NCI-H526 (cell line): ENCODE results near the gene RAPGEF2.
"Not testable (repeated sequence)": the region's sequence is repeated elsewhere in the genome, so short reads cannot be mapped to it uniquely, and the experiment has no call there.

ENCODE experiments used
- DNase-seq, 2 experiments: peaks; one replicate each; lab custom pipeline; 2025; lab: John Stamatoyannopoulos, UW

The RAPGEF2 gene

DNA sequence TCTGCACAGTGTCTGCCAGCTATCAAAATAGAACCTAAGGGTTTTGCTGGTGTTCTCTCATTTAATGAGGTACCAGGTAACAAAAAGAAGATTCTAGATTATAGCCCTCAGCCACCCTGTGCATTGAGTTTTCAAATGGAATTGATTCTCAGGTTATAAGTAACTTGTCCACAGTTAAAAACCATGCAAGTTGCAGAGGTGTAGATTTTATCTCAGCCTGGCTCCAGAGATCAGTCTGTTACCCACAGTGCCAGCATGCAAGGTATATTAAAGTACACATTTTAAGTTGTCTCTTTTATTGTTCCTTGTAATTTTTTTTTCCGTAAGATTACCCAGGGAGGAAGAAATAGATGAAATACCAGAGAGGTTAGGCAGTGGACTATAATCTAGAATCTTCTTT lies 59.7 kb downstream of the RAPGEF2 start:
- DNase-seq = no peak

DNA sequence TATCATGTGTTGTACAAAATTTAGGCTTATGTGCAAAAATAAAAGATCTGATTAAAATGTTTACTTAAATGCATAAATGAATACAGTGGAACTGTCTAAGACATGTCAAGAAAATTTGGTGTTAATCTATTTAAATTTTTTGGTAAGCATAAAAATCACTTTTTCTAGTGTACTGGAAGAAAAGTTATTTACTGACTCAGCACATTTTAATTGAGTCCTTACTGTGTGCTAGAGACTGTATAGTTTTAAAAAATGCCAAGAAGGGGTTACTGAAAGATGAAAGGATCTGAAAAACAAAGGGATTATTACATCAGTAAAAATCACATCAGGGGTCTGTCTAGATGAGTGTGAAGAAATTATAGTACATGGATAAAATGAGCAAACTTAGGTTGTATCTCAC lies 60.6 kb downstream of the RAPGEF2 start:
- no peak for DNase-seq

DNA sequence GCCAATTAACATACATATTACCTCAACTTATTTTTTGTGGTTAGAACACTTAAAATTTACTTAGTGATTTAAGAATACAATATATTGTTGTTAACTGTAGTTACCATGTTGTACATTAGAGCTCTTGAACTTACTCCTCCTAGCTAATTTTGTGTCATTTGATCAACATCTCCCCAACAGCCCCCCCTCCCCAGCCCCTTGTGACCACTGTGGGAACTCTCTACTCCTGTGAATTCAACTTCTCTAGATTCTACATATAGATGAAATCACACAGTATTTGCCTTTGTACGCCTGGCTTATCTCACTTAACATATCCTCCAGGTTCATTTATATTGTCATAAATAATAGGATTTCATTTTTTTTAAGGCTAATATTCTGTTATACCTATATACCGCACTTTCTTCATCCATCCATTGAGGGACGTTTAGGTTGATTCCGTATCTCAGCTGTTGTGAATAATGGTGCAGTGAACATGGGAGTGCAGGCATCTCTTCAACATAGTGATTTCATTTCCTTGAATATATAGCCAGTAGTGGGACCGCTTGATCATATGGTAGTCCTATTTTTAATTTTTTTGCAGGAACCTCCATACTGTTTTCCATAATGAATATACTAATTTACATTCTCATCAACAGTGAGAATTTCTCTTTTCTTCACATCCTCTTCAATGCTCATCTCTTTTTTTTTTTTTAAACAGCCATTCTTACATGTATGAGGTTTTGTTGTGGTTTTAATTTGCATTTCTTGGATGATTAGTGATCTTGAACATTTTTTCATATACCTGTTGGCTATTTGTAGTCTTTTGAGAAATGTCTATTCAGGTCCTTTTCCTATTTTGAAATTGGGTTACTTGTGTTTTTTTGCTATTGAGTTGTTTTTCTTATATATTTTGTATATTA lies 66.8 kb downstream of the RAPGEF2 start:
- no peak for DNase-seq

DNA sequence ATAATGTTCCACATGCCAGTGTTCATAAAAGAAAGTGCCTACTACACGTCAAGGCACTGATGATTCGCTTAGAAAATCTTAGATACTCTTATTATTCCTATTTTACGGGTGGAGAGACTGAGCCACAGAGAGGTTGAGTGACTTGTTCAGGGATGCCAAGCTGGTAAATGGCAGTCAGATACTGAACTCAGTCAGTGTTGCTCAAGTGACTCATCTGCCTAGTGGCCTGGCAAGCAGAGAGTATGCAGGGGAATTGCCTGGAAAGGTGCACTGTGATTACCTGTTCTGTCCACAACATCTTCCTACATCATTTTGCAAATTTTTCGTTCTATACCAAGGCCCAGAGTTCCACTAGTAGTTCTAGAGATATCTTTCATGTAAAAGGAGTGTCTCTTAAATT lies 68.4 kb downstream of the RAPGEF2 start:
- no peak for DNase-seq

DNA sequence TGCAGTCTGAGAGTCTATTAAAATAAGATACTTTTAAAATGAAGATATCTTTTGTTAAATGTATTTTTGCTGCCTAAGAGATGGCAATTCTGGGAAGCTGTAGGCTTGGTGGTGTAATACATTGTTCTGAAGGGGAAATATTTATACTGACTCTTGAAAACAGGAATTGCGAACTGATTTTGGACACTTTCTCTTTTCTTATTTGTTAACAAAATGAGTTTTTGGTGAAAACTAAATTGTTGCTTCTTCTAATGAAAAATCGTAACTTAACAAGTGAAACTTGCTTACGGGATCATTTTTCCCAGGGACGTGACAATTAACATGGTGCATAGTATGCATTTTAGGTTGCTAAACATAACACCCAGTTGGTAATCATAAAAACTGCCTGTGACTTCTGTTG lies 71.0 kb downstream of the RAPGEF2 start:
- DNase-seq = no peak

DNA sequence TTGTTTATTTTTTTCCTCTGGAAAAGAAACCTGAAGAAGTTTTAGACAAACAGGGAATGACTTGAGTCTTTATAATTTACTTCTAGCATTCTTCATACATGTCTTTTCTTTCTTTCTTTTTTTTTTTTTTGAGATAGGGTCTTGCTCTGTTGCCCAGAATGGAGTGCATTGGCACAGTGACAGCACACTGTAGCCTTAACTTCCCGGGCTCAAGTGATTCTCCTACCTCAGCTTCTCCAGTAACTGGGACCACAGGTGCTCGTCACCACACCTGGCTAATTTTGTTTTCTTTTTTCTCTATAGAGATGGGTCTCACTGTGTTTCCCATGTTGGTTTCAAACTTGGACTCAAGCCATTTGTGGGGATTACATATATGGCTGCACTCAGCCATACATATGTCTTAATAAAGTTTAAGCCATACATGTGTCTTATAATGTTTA lies 71.8 kb downstream of the RAPGEF2 start:
- DNase-seq = no peak

DNA sequence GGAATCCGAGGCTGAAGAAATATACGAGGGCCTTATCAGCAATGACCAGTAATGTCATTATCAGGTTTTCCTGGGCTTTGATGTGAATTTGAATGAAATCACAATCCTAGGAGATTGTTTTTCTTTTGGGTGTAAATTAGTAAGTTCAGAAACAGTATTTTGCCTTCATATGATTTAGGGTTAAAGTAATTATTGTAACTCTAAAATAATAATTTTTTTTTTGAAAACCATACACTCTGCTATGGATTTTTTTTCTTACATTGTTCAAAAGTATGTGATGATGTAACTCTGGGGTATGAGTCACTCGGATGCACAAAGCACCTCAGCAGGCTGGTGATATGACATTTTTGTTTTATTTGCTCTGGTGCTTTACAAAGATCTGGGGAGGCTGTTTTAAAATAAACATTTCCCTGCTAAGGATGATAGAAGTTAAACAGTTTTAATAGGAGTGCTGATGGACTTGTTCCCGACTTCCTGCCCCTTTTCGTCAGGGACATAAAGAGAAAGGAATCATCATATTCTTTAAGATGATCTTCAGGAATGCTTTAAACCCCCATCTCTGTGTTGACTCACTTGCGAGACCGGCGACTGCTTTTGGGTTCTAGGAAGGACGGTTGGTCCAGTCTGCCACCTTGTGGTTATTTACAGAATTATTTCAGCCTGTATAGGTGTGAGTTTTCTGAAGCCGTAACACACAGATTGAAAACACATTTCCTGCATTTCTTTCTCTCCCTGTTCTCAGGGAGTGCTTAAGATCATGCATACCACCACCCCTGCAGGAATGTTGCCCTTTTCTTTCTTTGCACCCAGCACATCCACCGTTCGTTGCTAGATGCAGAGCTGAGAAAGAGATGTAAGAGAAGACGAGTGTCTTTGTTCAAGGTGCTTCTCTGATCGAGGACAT lies 72.5 kb downstream of the RAPGEF2 start:
- peak; percentile 35 to 85 for DNase-seq

DNA sequence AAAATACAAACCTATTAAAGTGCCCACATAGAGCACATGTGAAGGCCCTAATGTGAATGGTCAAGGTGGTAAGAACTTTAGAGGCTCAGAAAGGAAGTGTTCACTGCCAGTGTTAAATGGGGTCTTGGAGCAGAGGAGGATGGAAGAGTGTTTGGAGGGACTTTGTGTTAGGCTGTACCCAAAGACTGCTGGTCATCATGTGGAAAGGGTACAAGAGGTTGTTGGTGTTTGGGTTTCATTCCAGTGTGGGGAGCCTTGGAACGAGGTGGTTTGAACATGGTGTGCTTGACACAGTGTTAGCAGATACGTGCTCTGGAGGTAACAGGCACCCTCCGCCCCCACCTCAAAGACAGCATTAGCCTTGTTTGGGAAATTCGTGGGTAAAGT lies 73.1 kb downstream of the RAPGEF2 start:
- DNase-seq = no peak

DNA sequence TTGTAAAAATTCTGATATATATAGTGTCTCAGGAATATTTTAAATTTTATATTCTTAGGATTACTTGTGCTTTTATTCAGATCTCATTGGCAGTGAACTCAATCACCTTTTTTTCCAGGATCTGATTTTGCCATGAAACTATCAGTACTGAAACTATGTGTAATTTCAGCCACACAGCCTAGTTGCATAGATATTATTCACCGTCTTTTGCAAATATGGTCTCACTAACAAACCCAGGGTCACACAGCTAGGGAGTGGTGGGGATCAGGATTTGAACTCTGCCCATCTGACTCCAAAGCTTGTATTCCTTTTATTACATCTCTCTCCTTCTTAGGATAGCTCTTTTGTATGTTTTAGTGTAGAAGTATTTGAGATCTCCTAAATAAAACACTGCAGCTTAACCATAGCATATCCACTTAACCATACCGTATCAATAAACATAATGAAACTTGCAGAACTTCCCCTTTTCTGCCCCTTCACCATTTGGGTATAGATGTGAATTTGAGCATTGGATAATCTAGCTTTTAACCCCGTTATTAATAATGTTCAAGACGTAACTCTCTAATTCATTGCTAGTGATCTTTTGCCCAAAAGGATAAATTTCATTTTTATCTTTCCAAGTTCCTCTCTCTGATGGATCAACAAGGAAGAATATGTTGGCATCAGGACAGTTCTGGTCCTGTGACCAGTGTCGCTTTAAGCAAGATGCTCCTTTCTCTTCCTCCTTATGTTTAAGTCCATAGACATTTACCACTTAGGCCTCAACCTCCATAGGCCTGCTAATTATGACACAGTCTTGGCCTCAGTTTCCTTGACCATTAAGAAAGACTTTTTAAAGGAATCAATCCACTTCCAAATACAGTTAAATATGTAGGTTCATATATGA lies 74.6 kb downstream of the RAPGEF2 start:
- no peak for DNase-seq

DNA sequence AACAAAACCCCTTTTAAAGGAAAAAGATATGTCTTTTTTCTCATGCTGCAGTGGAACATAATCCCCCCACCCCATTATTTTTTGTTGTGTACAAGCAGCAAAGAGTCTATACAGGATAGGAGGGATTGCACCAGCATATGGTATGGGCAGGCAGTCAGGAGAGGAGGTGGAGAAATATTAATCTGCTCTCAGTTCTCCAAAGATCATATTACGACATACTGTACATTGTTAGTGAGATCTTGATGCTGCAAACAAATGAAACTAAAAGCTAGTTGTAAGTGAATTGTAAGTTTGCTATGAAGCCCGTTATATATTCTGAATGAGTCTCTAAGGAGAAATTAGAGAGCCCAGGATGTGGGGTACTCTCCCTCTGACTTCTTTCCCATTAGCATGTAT lies 75.3 kb downstream of the RAPGEF2 start:
- peak in 1 of 2 experiments; percentile 22 for DNase-seq

DNA sequence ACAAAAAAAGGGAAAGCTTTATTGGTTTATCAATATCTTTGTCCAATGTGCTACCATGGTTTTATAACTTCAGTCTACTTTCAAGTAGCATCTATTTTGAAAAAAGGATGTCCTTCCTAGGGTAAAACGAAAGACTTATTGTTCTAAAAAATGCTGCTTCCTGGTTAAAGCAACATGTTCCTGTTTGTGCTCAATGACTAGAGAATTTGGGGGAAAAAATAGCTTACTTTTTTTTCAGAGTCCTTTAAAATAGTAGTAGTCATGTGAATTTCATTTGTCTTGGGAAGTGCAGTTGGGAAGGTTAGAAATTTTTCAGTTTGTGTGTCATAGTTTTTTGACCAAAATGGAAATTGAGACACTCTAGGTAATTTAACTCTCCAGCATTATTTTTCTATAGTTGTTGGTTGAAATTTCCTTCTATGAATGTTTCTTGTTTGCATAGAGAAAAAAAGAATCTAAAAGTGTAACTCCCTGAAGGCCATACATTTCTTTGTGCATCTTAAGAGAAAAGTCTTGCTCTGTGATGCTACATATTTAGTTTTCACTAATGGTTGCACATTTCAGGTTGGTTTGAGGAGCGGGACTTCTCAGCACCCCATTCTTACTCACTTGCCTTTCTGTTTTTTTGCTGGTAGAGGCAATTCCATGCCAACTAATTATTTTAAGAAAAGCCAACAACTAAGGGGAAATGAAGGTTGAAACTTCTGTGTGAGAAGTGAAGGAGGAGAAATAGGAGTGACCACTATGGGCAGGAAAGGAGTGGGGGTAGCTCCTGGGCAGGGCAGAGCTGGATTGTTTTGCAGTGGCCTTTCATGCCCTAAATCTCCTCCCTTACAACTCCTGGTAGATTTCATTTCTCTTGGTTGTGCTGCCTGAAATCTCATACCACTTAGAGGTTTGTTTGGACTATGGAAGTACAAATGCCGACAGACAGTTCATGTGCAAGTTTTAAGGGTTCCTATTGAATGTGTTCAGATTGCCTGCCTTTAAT lies 76.4 kb downstream of the RAPGEF2 start:
- no peak for DNase-seq

DNA sequence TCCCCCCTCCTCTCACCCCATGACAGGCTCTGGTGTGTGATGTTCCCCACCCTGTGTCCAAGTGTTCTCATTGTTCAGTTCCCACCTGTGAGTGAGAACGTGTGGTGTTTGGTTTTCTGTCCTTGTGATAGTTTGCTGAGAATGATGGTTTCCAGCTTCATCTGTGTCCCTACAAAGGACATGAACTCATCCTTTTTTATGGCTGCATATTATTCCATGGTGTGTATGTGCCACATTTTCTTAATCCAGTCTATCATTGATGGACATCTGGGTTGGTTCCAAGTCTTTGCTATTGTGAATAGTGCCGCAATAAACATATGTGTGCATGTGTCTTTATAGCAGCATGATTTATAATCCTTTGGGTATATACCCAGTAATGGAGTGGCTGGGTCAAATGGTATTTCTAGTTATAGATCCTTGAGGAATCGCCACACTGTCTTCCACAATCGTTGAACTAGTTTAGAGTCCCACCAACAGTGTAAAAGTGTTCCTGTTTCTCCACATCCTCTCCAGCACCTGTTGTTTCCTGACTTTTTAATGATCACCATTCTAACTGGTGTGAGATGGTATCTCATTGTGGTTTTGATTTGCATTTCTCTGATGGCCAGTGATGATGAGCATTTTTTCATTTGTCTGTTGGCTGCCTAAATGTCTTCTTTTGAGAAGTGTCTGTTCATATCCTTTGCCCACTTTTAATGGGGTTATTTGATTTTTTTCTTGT lies 81.2 kb downstream of the RAPGEF2 start:
- not testable (repeated sequence) for DNase-seq

DNA sequence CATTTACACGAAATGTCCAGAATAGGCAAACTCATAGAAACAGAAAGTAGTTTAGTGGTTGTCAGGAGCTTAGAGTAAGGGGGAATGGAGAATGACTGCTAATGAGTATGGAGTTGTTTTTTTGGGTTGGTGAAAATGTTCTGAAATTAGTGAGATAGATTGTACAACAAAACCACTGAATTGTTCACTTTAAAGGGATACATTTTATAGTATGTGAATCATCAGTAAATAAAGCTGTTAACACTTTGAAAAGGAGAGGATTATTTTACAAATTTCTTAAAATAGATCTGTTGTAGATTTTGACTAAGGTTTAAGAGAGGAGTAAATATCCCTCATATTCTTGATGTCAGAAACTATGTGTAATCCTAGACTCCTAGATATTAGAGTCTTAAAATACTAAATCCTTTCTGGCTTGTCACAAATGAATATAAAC lies 82.7 kb downstream of the RAPGEF2 start:
- DNase-seq = no peak

DNA sequence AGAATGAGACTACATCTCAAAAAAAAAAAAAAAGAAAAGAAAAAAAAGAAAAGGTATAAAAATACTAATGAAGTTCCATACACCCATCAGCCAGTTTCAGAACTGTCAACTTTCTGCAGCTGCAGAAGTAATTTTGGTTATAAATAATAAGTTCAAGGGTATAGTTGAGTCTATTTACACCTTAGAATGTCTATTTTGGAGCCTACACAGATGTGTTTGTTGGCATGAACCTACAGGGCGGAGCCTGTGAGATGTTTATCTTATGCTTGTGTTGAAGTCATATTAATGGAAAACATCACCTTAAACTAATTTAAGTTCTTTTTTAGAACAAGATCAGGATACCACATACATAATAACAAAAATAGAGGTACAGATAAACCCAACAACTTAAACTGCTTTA lies 85.8 kb downstream of the RAPGEF2 start:
- no peak for DNase-seq

DNA sequence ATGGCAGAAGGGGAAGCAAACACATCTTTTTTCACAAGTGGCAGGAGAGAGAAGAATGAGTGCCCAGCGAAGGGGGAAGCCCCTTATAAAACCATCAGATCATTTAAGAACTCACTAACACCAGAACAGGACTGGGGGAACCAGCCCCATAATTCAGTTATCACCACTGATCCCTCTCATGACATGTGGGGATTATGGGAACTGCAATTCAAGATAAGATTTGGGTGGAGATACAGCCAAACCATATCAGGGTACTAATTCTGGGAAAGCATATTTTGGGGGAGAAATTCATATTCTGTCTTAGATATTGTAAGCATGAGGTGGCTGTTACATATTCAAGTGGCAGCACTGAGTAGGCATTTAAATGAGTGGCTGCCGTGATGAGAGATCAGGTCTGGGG lies 87.8 kb downstream of the RAPGEF2 start:
- no peak for DNase-seq

DNA sequence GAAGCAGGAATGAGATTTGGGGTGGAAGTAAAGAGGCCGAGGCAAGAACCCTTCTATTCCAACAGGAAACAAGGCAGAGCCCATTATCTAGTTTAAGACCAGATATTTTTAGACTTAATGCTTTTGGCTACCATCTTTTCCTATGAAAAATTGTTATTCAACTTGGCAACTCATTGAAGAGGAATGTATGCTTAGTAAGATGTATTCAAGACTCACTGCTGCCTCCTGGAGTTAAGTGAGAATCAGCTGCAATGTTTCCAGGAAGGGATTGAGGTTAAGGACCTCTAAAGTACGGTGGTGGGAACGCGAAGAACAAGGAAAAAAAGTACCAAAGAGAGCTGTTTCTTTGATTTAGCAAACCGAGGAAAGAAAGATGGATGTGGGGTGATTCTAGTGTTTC lies 89.1 kb downstream of the RAPGEF2 start:
- DNase-seq = peak; percentile 12 to 27

DNA sequence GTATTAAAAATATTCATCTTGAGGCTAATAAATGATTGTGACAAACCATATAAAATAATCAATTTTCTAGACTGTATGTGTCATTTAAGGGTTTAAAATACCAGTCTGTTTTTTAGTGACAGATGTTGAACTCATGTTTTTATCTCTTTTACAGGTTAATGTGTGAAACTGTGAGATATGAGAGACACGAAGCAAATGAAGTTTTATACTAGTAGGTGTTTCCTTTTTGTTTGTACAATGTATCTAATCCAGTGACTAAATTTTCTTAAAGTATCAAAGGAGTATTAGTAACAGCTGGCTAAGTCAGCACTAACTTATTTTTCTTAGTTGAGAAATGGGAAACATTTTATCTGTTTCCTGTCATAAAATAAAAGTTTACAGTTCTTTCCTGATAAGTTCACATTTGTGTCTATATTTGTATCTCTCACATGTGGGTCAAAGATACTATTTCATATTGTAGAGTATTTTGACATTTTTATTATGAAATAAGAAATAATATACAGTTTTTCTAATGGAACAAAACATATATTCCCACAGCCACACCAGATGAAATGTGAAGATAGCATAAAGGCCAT lies 90.3 kb downstream of the RAPGEF2 start:
- DNase-seq = no peak

DNA sequence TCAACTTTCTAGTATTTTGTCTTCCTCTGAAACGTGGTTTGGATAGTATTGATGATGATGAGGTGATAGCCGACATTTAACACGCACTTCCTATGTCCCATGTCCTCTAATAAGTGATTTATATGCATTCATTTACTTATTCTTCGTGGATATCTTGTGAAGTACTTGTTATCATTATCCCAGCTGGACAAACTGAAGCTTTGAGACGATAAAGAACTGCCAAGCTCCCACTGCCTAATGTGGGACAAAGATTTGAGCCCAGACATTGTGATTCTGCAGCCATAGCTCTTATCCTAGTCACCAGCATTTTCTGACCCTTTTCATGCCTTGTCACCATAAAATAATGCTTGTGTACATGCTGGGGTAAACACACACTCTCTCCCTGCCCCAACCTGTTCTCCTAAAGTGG lies 92.5 kb downstream of the RAPGEF2 start:
- no peak for DNase-seq

DNA sequence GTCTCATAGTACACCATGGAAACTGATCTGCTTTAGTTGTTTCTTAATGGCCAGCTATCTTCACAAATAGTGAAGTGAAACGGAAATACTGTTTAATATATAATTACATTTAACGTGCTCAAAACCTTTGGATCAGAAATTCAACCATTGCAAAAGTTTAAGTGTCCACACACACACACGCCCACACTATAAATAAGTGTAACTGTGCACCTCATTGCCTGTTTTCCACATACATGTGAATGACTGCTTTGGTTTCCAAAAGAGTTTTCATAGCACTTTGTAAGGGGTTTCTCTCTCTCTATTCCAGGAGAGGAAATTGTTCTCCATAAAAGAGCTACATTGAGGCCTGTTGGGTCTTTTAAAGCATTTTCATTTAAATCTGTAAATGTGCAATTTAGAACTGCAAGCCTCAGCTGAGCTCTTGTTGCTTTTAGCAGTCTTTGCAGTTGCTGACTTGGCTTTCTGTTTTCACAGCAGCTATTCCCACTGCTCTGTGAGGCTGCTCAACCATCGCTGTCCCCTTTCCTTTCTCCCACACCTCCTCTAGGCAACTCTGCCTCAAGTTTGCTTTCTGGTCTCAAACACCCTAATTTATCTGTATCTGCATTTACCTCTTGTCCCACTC lies 94.5 kb downstream of the RAPGEF2 start:
- DNase-seq = no peak
